Common myeloid progenitor, CD34-positive (primary cell): ENCODE data around the gene EML2.
A peak's percentile ranks its signal among the peaks of the same experiment; 100 is the strongest.

Experiments
- CTCF ChIA-PET: fragments of 350-600 bp; sonication (Branson Sonifier 250); formaldehyde crosslinking; loops from one replicate; lab custom pipeline; 2021; ENCODE audit warnings: antibody characterized with exemption; lab: Charles Lee
- POLR2A ChIA-PET: fragments of 350-600 bp; sonication (Branson Sonifier 250); formaldehyde crosslinking; loops from one replicate; lab custom pipeline; 2021; ENCODE audit warnings: antibody characterized with exemption; lab: Charles Lee
- DNase-seq, 3 donors: peaks; one replicate each; pipeline versions ENCODE4 v3.0.0 to v3.0.0-alpha.2; 2013
- H3K27ac ChIP-seq, 2 experiments: 1 replicate in 1 of 2; 2 replicates in 1 of 2; pipeline ENCODE4 v1.7.0; 2013; ENCODE audit warnings: inconsistent platforms in 2 of 2, low read length in 2 of 2, mild to moderate bottlenecking in 2 of 2, low read depth in 1 of 2, moderate library complexity in 1 of 2; ENCODE audit not compliant: severe bottlenecking in 2 of 2, insufficient read depth in 1 of 2, poor library complexity in 1 of 2
- H3K27me3 ChIP-seq, 5 experiments: replicated peaks in 2 of 5; 1 replicate in 3 of 5; 2 replicates in 2 of 5; pipeline versions ENCODE4 v1.6.1 to v1.7.0; 2013; ENCODE audit warnings: low read length in 4 of 5, mild to moderate bottlenecking in 2 of 5, moderate library complexity in 2 of 5, inconsistent platforms in 1 of 5; ENCODE audit not compliant: insufficient read depth in 5 of 5, control insufficient read depth in 4 of 5
- H3K36me3 ChIP-seq, 4 experiments: 1 replicate in 2 of 4; 2 replicates in 2 of 4; pipeline versions ENCODE4 v1.6.1 to v1.7.0; 2013; ENCODE audit warnings: low read length in 3 of 4, control low read depth in 1 of 4, mild to moderate bottlenecking in 1 of 4; ENCODE audit not compliant: control insufficient read depth in 4 of 4, insufficient read depth in 4 of 4
- H3K4me1 ChIP-seq, 4 experiments: 1 replicate in 3 of 4; 2 replicates in 1 of 4; pipeline versions ENCODE4 v1.6.1 to v1.7.1; 2013; ENCODE audit warnings: low read length in 3 of 4, mild to moderate bottlenecking in 3 of 4, control low read depth in 1 of 4, inconsistent platforms in 1 of 4, moderate library complexity in 1 of 4; ENCODE audit not compliant: control insufficient read depth in 4 of 4, insufficient read depth in 4 of 4; ENCODE audit errors: control extremely low read depth in 1 of 4
- H3K4me3 ChIP-seq, 7 experiments: 1 replicate in 4 of 7; 2 replicates in 3 of 7; pipeline versions ENCODE4 v1.5.1 to v1.7.0; 2013; ENCODE audit warnings: mild to moderate bottlenecking in 7 of 7, low read length in 6 of 7, moderate library complexity in 6 of 7, inconsistent platforms in 2 of 7, low read depth in 2 of 7, control low read depth in 1 of 7; ENCODE audit not compliant: insufficient read depth in 4 of 7, control insufficient read depth in 1 of 7; ENCODE audit errors: extremely low read depth in 1 of 7
- H3K9me3 ChIP-seq, 5 experiments: 1 replicate in 4 of 5; 2 replicates in 1 of 5; pipeline versions ENCODE4 v1.6.1 to v1.7.1; 2013; ENCODE audit warnings: low read length in 4 of 5, mild to moderate bottlenecking in 2 of 5, inconsistent platforms in 1 of 5, low read depth in 1 of 5, moderate library complexity in 1 of 5; ENCODE audit not compliant: control insufficient read depth in 4 of 5, insufficient read depth in 2 of 5; ENCODE audit errors: control extremely low read depth in 1 of 5
- WGBS: methylation state at CpG from one replicate; pipeline ENCODE4 v1.1.5; 2013; ENCODE audit not compliant: insufficient coverage; 5-methylcytosine and 5-hydroxymethylcytosine counted together

Gene EML2

GRCh38 chr19:45645068-45645630, 6.0 kb upstream of the EML2 start:
- CTCF ChIA-PET = interaction anchor here (0.8 to 1.7 kb wide), 3 partner anchors 11 to 27 kb away, joined by 3 to 5 read pairs (median 3); no protein-coding TSS in a partner anchor
- no peaks in the 10 kb centered on the region for H3K9me3 ChIP-seq
- 7% methylated on average over 31 of the region's 35 CpGs for WGBS
- no peak overlapping the region for H3K27ac ChIP-seq
- no peak for DNase-seq
- peaks cover 0 to 24% (median 10%) of the 10 kb centered on the region in 5 experiments for H3K27me3 ChIP-seq
- H3K4me1 ChIP-seq = peaks cover 4 to 41% (median 37%) of the 10 kb centered on the region in 4 experiments
- no peaks in the 10 kb centered on the region for H3K36me3 ChIP-seq
- H3K4me3 ChIP-seq = peak overlapping the region in 6 of 7 experiments; percentile 18 to 79 (median 59)
- POLR2A ChIA-PET = no interaction called here

DNA sequence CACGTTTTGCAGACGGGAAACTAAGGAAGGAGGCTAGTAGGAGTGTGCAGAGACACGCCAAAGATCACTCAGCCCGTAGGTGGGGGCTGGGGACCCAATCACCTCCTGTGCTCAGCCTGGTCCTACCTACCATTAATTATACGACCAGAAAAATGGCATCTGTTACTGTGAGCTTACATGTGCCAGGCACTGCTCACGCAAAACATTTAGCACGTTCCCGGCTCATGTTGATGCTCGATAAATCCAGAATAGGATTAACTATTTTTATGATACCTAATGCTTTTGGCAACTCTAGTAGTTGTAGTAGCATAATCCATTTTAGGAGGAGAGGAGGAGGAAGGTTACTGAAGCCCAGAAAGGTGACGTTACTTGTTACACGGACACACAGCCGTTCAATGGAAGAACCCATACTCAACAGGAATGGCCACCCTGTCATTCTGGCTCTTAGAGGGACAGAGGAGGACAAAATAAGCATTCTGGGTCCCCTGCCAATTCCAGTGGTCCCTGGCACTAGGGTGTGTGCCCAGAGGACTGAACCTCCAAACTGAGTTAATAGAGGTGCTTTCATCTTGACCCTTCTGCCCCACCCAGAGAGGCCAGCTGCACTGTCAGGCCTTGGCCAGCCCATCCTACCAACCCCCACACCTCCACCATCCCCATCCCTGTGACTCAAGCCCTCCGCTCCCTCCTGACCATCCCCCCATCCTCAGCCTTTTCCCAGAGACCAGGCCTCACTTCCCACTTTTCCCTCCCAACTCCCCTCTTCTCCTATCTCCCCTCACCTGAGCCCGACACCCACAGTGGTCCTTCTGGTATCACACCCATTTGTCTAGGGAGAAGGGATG, 5.0 kb upstream of the EML2 start:
- Histone ChIP-seq H3K27me3 (peaks cover 0 to 24% (median 10%) of the 10 kb centered on the region in 5 experiments), H3K36me3 (no peaks in the 10 kb centered on the region), H3K9me3 (no peaks in the 10 kb centered on the region), H3K4me1 (peaks cover 4 to 43% (median 40%) of the 10 kb centered on the region in 4 experiments), H3K4me3 (no peak overlapping the region), H3K27ac (no peak overlapping the region)
- ChIA-PET CTCF (interaction anchor here (0.6 to 4.7 kb wide), 8 partner anchors 8 to 257 kb away, joined by 3 to 41 read pairs (median 6); partner anchors contain the start of gene OPA3), POLR2A (no interaction called here)
- no peak for DNase-seq
- 53% methylated on average over 9 of the region's 14 CpGs for WGBS

- Histone ChIP-seq H3K27me3 (peaks cover 0 to 24% (median 10%) of the 10 kb centered on the region in 5 experiments), H3K4me3 (peak overlapping the region in 3 of 7 experiments; percentile 4 to 12 (median 11)), H3K27ac (no peak overlapping the region), H3K4me1 (peaks cover 4 to 51% (median 47%) of the 10 kb centered on the region in 4 experiments), H3K9me3 (no peaks in the 10 kb centered on the region), H3K36me3 (no peaks in the 10 kb centered on the region)
- WGBS = 12% methylated on average over 23 of the region's 39 CpGs
- CTCF ChIA-PET = interaction anchor here (0.6 to 4.7 kb wide), 15 partner anchors 9 to 257 kb away, joined by 3 to 41 read pairs (median 5); partner anchors contain the start of genes FOSB and OPA3
- DNase-seq = peak; percentile 86 to 88 (median 86)
- POLR2A ChIA-PET = interaction anchor here (0.5 to 1.4 kb wide), 2 partner anchors 59 to 119 kb away, joined by 5 to 6 read pairs; no protein-coding TSS in a partner anchor
Observed at GRCh38 chr19:45643024-45643926, 4.1 kb upstream of the EML2 start.

GRCh38 chr19:45641274-45642105, 2.3 kb upstream of the EML2 start:
- POLR2A ChIA-PET = interaction anchor here (1.4 kb wide), 2 partner anchors 43 to 57 kb away, joined by 4 to 5 read pairs; no protein-coding TSS in a partner anchor
- Histone ChIP-seq H3K27me3 (peaks cover 0 to 24% (median 10%) of the 10 kb centered on the region in 5 experiments), H3K36me3 (peaks cover 0 to 5% (median 1%) of the 10 kb centered on the region in 4 experiments), H3K27ac (peak overlapping the region in 1 of 2 experiments; percentile 70), H3K9me3 (no peaks in the 10 kb centered on the region), H3K4me3 (peak overlapping the region in 6 of 7 experiments; percentile 15 to 73 (median 60)), H3K4me1 (peaks cover 3 to 50% (median 49%) of the 10 kb centered on the region in 4 experiments)
- peak; percentile 87 to 91 (median 91) for DNase-seq
- 0% methylated on average over 28 of the region's 40 CpGs for WGBS
- CTCF ChIA-PET = interaction anchor here (0.6 to 4.7 kb wide), 23 partner anchors 9 to 312 kb away, joined by 3 to 41 read pairs (median 4); partner anchors contain the start of genes FOSB and OPA3

DNA sequence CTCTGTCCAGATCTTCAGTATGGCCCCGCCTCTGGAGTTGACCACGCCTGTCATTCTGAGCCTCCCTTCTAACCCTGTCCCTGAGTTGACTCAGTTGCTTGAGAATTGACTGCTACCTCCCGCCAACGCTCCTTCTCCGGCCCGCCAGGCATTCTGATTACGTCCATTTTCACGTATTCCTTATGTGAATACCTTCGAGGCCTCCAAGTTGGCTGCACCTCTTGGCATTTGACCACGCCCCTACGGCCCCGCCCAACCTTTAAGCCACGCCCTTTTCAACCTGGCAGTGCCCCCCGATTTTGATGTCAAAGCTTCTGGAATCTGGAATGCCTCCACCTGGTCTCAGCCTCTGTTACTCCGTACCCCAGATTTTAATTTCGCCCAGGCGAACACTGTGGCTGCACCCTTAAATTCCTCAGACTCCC, 1.7 kb upstream of the EML2 start:
- ChIA-PET POLR2A (no interaction called here), CTCF (interaction anchor here (0.8 to 4.7 kb wide), 11 partner anchors 9 to 103 kb away, joined by 3 to 41 read pairs (median 4); partner anchors contain the start of gene OPA3)
- H3K27ac ChIP-seq = peak overlapping the region in 1 of 2 experiments; percentile 70
- peaks cover 0 to 23% (median 10%) of the 10 kb centered on the region in 5 experiments for H3K27me3 ChIP-seq
- H3K4me1 ChIP-seq = peaks cover 0 to 44% (median 42%) of the 10 kb centered on the region in 4 experiments
- WGBS = 61% methylated on average over 17 of the region's 17 CpGs
- H3K4me3 ChIP-seq = peak overlapping the region in 5 of 7 experiments; percentile 24 to 73 (median 67)
- no peak for DNase-seq
- H3K9me3 ChIP-seq = no peaks in the 10 kb centered on the region
- peaks cover 0 to 9% (median 1%) of the 10 kb centered on the region in 4 experiments for H3K36me3 ChIP-seq
